Subcutaneous adipose tissue (tissue), 4 donors: ENCODE data around the gene ZNF853. TPM values are rescaled to one million over a fixed set of nuclear protein-coding genes. Genes with fewer than 3 reads are reported as not detected.

Experiments used
- CTCF ChIP-seq: fragments of 450-650 bp; IDR thresholded peaks from one replicate; pipeline ENCODE4 v1.5.1; 2016; ENCODE audit warnings: low read depth, mild to moderate bottlenecking, control low read depth, antibody characterized with exemption, moderate library complexity
- total RNA-seq, 4 donors: library from RNA; depleted of rRNA; stranded (reverse); fragments of >200 nt; gene quantifications; one replicate each; pipeline ENCODE4 v1.1.0, GENCODE V29; 2016

Gene ZNF853
- total RNA-seq, 4 donors from 2014 or later = 2.8 to 4.9 (median 4.6) TPM

GRCh38 chr7:6590645-6591110 lies 24.7 kb upstream of the ZNF853 start:
- TF ChIP-seq CTCF = no peak

GRCh38 chr7:6600093-6600492 lies 15.3 kb upstream of the ZNF853 start:
- no peak for TF ChIP-seq CTCF

GRCh38 chr7:6604458-6604857 lies 11.0 kb upstream of the ZNF853 start:
- no peak for TF ChIP-seq CTCF

GRCh38 chr7:6606866-6607583 lies 8.4 kb upstream of the ZNF853 start:
- TF ChIP-seq CTCF = no peak

GRCh38 chr7:6607651-6608051 lies 7.8 kb upstream of the ZNF853 start:
- no peak for TF ChIP-seq CTCF

GRCh38 chr7:6608081-6608480 lies 7.3 kb upstream of the ZNF853 start:
- TF ChIP-seq CTCF = no peak

- TF ChIP-seq CTCF = no peak
These were observed 6.6 kb upstream of the ZNF853 start for GRCh38 chr7:6608794-6609193.
